Left ventricle myocardium inferior (tissue), 1 donor: ENCODE data around the gene ADAMTS2. TPM values are rescaled to one million over a fixed set of nuclear protein-coding genes. Genes with fewer than 3 reads are reported as not detected.

Experiments used
- DNase-seq: peaks from one replicate; pipeline ENCODE4 v3.0.0-alpha.2; 2020
- H3K27ac ChIP-seq: fragments of 200-600 bp; replicated peaks from 2 replicates; pipeline ENCODE4 v1.8.0; 2021
- H3K27me3 ChIP-seq: fragments of 200-600 bp; 2 replicates; pipeline ENCODE4 v1.8.0; 2021; ENCODE audit warnings: low read depth
- H3K36me3 ChIP-seq: fragments of 200-600 bp; 2 replicates; pipeline ENCODE4 v1.8.0; 2021
- H3K4me1 ChIP-seq: fragments of 200-600 bp; 2 replicates; pipeline ENCODE4 v1.8.0; 2021
- H3K4me3 ChIP-seq: fragments of 200-600 bp; 2 replicates; pipeline ENCODE4 v1.8.0; 2021; ENCODE audit warnings: mild to moderate bottlenecking, moderate library complexity
- H3K9me3 ChIP-seq: fragments of 200-600 bp; replicated peaks from 2 replicates; pipeline ENCODE4 v1.8.0; 2021
- CTCF ChIP-seq: fragments of 200-600 bp; IDR thresholded peaks from 2 replicates; pipeline ENCODE4 v1.8.0; 2021; ENCODE audit warnings: antibody characterized with exemption, mild to moderate bottlenecking, borderline replicate concordance
- intact Hi-C: fragments of 100-400 bp; cut with micrococcal nuclease; formaldehyde crosslinking; loops from one replicate; pipeline ENCODE4 v1.11.0; 2022
- total RNA-seq: library from RNA; stranded (reverse); fragmentation: NEBNext Ultra II Directional; extraction: Animal tissue kit (Norgen Biotek cat#: 25700); gene quantifications from one replicate; pipeline ENCODE4 v1.2.1, GENCODE V29; 2021
- donor health status: DM: no; HTN: yes; CAD: no; lungs with severe emphysema.

Gene ADAMTS2
- total RNA-seq, 1 donor from 2014 or later, result 4.6 TPM

DNA sequence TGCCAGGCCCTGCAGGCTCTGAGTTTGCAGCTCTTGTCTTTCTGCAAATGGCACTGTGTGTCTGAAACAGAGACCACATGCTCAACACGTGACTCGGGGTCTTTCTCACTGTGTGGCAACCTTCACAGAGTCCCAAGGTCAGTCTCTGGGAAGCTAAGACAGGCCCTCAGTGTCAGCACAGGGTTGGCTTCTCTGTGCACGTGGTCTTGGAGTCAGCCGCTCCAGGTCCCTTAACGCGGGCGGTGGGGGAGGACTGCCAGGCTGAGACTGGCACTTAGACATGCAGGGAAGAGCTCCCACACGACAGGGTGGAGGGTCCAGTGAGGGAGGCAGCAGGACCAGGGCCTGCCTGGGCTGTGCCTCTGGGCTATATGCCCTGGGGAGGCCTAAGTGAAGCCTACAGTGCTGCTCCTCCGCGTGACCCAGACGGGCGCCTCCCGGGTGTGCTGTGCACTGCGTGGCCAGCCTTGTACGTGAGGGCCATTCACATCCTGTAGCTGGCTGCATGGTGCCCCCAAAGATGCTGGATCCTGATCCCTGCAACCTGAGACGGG is 76.8 kb downstream of the ADAMTS2 start:
- intact Hi-C loops, result no loop called here
- no peak for TF ChIP-seq CTCF
- DNase-seq, result peak; percentile 13
- Histone ChIP-seq H3K4me3 (no peak overlapping the region), H3K27me3 (peaks cover 27% of the 10 kb centered on the region), H3K9me3 (no peaks in the 10 kb centered on the region), H3K27ac (no peak overlapping the region), H3K4me1 (peaks cover 46% of the 10 kb centered on the region), H3K36me3 (no peaks in the 10 kb centered on the region)

- Histone ChIP-seq H3K27me3 (peaks cover 25% of the 10 kb centered on the region), H3K36me3 (no peaks in the 10 kb centered on the region), H3K4me1 (peaks cover 46% of the 10 kb centered on the region), H3K9me3 (no peaks in the 10 kb centered on the region), H3K27ac (peak overlapping the region; percentile 38), H3K4me3 (no peak overlapping the region)
- TF ChIP-seq CTCF, result no peak
- DNase-seq, result peak; percentile 18
- intact Hi-C loops, result no loop called here
Observed at GRCh38 chr5:179267671-179268083, 77.6 kb downstream of the ADAMTS2 start.

- H3K4me1 ChIP-seq, result peaks cover 46% of the 10 kb centered on the region
- H3K27ac ChIP-seq, result peak overlapping the region; percentile 38
- H3K27me3 ChIP-seq, result peaks cover 20% of the 10 kb centered on the region
- no peak for TF ChIP-seq CTCF
- DNase-seq, result peak; percentile 15
- intact Hi-C loops, result no loop called here
- no peak overlapping the region for H3K4me3 ChIP-seq
- no peaks in the 10 kb centered on the region for H3K36me3 ChIP-seq
- no peaks in the 10 kb centered on the region for H3K9me3 ChIP-seq
Observed at GRCh38 chr5:179267071-179267670, 78.1 kb downstream of the ADAMTS2 start.

DNA sequence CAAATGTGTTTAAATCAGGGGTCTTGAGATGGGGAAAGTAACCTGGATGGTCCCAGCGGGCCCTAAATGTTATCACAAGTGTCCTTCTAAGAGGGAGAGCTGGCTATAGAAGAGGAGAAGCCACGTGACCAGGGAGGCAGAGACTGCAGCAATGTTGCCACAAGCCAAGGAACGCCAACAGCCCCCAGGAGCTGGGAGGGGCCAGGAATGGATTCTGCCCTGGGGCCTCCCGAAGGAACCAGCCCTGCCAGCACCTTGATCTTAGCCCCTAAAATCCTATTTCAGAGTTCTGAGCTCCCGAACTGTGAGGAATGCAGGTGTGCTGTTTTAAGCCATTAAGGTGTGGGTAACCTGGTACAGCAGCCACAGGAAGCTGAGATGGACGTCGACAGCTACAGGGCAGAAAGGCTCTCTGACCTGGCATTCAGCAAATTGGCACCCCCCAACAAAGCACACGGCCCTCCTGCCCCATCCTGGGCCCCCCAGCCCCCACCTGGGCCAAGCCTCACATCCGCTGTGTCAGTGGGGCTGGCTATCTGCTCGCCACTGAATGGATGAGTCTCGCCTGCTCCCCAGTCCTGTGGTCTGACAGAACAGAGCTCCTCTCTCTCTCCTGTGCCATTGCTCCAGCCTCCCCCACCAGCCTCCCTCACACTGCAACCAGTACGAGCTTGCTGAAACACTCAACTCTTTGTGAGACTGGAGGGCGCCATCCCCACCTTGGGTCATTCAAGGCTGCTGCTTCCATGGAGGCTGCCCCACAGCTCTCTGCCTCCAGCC is 78.8 kb downstream of the ADAMTS2 start:
- Histone ChIP-seq H3K4me3 (no peak overlapping the region), H3K27ac (peak overlapping the region; percentile 68), H3K36me3 (no peaks in the 10 kb centered on the region), H3K9me3 (no peaks in the 10 kb centered on the region), H3K27me3 (peaks cover 18% of the 10 kb centered on the region), H3K4me1 (peaks cover 46% of the 10 kb centered on the region)
- no peak for TF ChIP-seq CTCF
- intact Hi-C loops, result no loop called here
- peak; percentile 11 for DNase-seq

DNA sequence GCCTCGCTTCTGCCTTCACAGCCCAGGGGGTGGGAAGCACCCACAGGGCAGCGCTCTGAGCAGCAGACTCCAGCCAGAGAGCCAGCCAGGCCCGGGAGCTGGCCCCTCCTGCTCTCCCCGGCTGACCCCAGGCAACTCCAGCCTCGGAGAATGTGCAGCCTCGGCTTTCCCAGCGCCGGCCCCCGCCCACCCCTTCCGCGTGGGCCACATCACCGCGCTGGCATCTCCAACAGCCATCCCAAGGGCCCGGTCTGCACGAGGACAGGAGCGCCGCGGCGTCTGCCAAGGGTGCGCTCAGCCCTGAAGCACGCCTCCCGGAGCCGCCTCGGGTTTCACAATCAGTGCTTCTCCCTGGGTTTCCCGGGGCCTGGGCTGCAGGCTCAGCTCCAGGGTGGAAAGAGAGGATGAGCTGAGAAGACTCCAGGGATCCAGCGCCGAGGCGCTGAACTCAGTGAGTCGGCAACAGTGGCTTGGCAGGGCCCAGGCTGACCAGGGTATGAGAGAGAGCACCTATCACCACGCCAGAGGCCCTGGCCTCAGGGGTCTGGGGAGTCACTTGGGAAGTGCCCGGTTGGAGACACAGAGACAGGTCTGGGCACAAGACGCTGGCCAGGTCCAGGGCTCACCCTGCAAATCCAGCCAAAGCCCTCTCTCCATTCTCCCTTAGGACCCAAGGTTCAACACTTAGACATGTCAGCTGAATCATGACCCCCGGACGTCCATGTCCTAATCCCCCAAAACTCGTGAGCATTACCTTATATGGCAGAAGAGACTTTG is 79.6 kb downstream of the ADAMTS2 start:
- peak overlapping the region; percentile 68 for H3K27ac ChIP-seq
- no peaks in the 10 kb centered on the region for H3K9me3 ChIP-seq
- TF ChIP-seq CTCF, result no peak
- peak; percentile 91 for DNase-seq
- H3K27me3 ChIP-seq, result peaks cover 17% of the 10 kb centered on the region
- intact Hi-C loops, result no loop called here
- H3K4me1 ChIP-seq, result peaks cover 43% of the 10 kb centered on the region
- peak overlapping the region; percentile 46 for H3K4me3 ChIP-seq
- no peaks in the 10 kb centered on the region for H3K36me3 ChIP-seq
